Mesothelial cell of epicardium (in vitro differentiated cells): ENCODE measurements around the gene PLSCR1. TPM values are rescaled to one million over a fixed set of nuclear protein-coding genes. Genes with fewer than 3 reads are reported as not detected.

Source experiments
- DNase-seq, 2 experiments: peaks; one replicate each; pipeline ENCODE4 v3.0.0; 2021; ENCODE audit warnings: low spot score in 2 of 2; ENCODE audit not compliant: unreplicated experiment in 2 of 2
- H3K27ac Mint-ChIP-seq: 2 replicates; pipeline ENCODE4 v1.8.0; 2021; ENCODE audit warnings: mixed read lengths
- H3K27me3 Mint-ChIP-seq: 2 replicates; pipeline ENCODE4 v1.8.0; 2021; ENCODE audit warnings: low read depth, mixed read lengths
- H3K36me3 Mint-ChIP-seq: 2 replicates; pipeline ENCODE4 v1.8.0; 2021; ENCODE audit warnings: mixed read lengths
- H3K4me1 Mint-ChIP-seq: 2 replicates; pipeline ENCODE4 v1.8.0; 2021; ENCODE audit warnings: mixed read lengths
- H3K4me3 Mint-ChIP-seq: 2 replicates; pipeline ENCODE4 v1.8.0; 2021; ENCODE audit warnings: mild to moderate bottlenecking, moderate library complexity, mixed read lengths
- H3K9me3 Mint-ChIP-seq: 2 replicates; pipeline ENCODE4 v1.8.0; 2021; ENCODE audit warnings: mixed read lengths
- total RNA-seq: library from RNA; stranded (reverse); gene quantifications from 3 replicates; pipeline ENCODE4 v1.2.1, GENCODE V29; 2021
- TF ChIP-seq, protein P1 (sequence below): fragments of 200-600 bp; sonication (generic); IDR thresholded peaks from one replicate; pipeline ENCODE4 v1.5.0; 2021; ENCODE audit warnings: antibody characterized with exemption; ENCODE audit not compliant: unreplicated experiment

Gene PLSCR1
- total RNA-seq, 1 donor from 2014 or later: 71.0 TPM

DNA sequence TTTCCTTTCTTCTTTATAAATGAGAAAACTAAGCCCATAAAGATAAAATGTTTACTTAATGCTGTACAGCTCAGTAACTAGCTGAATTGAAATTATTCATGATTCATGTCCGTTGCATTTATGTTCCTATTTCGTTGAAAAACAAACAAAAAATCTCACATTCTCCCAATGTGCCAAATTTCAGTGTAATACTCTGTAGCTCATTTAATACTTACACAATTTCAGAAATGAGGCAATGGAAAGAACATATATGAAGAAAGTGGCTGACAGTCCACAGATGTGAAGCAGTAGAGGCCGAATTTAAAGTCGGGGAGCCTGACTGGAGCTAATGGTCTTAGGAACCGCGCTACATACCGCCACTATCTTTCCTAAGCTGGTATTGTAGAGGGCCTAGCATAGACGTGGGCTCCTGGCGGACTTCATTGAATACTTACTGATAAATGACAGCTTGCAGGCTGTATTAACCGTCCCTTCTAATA is 75.7 kb downstream of the PLSCR1 start:
- H3K9me3 Mint-ChIP-seq: no peaks in the 10 kb centered on the region
- H3K4me3 Mint-ChIP-seq: no peak overlapping the region
- no peaks in the 10 kb centered on the region for H3K27me3 Mint-ChIP-seq
- TF ChIP-seq, protein P1, sequence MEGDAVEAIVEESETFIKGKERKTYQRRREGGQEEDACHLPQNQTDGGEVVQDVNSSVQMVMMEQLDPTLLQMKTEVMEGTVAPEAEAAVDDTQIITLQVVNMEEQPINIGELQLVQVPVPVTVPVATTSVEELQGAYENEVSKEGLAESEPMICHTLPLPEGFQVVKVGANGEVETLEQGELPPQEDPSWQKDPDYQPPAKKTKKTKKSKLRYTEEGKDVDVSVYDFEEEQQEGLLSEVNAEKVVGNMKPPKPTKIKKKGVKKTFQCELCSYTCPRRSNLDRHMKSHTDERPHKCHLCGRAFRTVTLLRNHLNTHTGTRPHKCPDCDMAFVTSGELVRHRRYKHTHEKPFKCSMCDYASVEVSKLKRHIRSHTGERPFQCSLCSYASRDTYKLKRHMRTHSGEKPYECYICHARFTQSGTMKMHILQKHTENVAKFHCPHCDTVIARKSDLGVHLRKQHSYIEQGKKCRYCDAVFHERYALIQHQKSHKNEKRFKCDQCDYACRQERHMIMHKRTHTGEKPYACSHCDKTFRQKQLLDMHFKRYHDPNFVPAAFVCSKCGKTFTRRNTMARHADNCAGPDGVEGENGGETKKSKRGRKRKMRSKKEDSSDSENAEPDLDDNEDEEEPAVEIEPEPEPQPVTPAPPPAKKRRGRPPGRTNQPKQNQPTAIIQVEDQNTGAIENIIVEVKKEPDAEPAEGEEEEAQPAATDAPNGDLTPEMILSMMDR: no peak
- H3K27ac Mint-ChIP-seq: no peak overlapping the region
- no peaks in the 10 kb centered on the region for H3K36me3 Mint-ChIP-seq
- H3K4me1 Mint-ChIP-seq: peaks cover 7% of the 10 kb centered on the region
- DNase-seq: no peak

DNA sequence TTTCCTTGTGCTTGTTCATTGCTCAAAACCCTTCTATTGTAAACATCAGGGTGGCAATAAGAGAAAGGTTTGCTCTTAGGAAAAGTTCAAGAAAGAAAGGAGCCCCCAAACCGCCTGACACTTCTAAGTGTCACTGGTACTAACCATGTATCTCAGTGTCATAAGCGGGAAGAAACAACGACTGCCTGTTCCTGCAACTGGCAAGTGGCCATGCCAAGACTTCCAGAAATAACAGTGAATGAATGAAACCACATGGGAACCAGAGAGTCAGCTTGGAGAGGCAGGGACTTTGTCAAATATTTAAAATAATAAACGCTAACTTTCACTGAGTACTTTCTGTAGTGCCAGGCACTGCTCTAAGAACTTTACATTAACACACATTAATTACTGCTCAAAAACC is 76.2 kb downstream of the PLSCR1 start:
- no peak for DNase-seq
- H3K27me3 Mint-ChIP-seq: no peaks in the 10 kb centered on the region
- H3K4me1 Mint-ChIP-seq: peaks cover 7% of the 10 kb centered on the region
- H3K36me3 Mint-ChIP-seq: no peaks in the 10 kb centered on the region
- TF ChIP-seq, protein P1: no peak
- no peaks in the 10 kb centered on the region for H3K9me3 Mint-ChIP-seq
- no peak overlapping the region for H3K4me3 Mint-ChIP-seq
- no peak overlapping the region for H3K27ac Mint-ChIP-seq

DNA sequence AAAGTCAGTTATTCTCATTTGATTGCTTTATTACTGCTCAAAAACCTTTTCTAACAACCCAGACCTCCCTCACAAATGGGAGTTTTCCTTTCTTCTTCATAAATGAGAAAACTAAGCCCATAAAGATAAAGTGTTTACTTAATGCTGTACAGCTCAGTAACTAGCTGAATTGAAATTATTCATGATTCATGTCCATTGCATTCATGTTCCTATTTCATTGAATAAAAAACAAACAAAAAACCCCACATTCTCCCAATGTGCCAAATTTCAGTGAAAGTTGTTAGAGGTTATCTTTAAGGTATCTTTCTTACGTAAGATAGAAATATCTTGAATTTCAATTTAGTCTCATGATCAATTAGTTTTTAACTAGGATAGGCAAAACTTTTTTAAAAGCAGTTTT is 77.8 kb downstream of the PLSCR1 start:
- Mint-ChIP-seq H3K27ac (no peak overlapping the region), H3K36me3 (no peaks in the 10 kb centered on the region), H3K27me3 (no peaks in the 10 kb centered on the region), H3K4me1 (peaks cover 7% of the 10 kb centered on the region), H3K9me3 (no peaks in the 10 kb centered on the region), H3K4me3 (no peak overlapping the region)
- no peak for DNase-seq
- TF ChIP-seq, protein P1: no peak

DNA sequence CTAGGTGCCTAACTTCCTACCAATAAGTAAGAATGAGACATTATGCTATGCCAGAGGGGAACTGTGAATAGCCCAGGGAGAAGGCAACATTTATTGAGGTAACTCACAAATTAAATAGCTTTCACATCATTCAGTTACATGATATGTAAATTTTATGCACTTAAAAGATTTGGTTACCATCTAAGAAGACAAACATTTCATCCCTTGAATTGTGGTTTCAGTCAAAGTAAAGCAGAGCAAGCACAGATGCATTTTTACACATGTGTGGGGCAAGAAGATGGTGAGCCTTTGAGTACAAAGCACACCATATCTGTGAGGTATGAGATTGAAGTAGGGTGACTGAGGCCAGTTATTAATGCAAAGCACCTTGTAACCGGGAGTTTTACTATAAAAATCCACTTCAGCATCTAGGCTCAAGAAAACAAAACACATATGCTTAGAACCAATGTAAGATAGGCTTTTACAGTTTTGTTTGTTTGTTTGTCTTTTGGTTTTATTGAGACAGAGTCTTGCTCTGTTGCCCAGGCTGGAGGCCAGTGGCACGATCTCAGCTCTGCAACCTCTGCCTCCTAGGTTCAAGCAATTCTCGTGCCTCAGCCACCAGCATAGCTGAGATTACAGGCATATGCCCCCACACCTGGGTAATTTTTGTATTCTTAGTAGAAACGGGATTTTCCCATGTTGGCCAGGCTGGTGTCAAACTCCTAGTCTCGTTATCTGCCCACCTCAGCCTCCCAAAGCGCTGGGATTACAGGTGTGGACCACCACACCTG is 78.5 kb downstream of the PLSCR1 start:
- no peaks in the 10 kb centered on the region for H3K27me3 Mint-ChIP-seq
- H3K36me3 Mint-ChIP-seq: no peaks in the 10 kb centered on the region
- DNase-seq: no peak
- TF ChIP-seq, protein P1: no peak
- no peaks in the 10 kb centered on the region for H3K9me3 Mint-ChIP-seq
- no peak overlapping the region for H3K27ac Mint-ChIP-seq
- H3K4me3 Mint-ChIP-seq: no peak overlapping the region
- H3K4me1 Mint-ChIP-seq: peaks cover 7% of the 10 kb centered on the region

Other genes starting within 250 kb of the PLSCR1 start
- gene PLSCR2, start 75.0 kb downstream of the PLSCR1 start, total RNA-seq: 0.31 TPM in 1 of 3 replicates, not detected in the others
- gene PLSCR5, start 60.7 kb upstream of the PLSCR1 start, total RNA-seq: 0.20 TPM in 1 of 3 replicates, not detected in the others